22Rv1 (cell line): ENCODE results near the gene KRT73.

Experiments used
- ZFX ChIP-seq: fragments of 450-650 bp; IDR thresholded peaks from 2 replicates; pipeline ENCODE4 v1.6.1; 2017; ENCODE audit warnings: antibody characterized with exemption, borderline replicate concordance
- TF ChIP-seq, protein P1 (sequence below): fragments of 450-650 bp; IDR thresholded peaks from 2 replicates; pipeline ENCODE4 v1.5.1; 2017; ENCODE audit warnings: mild to moderate bottlenecking

GRCh38 chr12:52561880-52562449, 56.4 kb downstream of the KRT73 start:
- TF ChIP-seq, protein P1, sequence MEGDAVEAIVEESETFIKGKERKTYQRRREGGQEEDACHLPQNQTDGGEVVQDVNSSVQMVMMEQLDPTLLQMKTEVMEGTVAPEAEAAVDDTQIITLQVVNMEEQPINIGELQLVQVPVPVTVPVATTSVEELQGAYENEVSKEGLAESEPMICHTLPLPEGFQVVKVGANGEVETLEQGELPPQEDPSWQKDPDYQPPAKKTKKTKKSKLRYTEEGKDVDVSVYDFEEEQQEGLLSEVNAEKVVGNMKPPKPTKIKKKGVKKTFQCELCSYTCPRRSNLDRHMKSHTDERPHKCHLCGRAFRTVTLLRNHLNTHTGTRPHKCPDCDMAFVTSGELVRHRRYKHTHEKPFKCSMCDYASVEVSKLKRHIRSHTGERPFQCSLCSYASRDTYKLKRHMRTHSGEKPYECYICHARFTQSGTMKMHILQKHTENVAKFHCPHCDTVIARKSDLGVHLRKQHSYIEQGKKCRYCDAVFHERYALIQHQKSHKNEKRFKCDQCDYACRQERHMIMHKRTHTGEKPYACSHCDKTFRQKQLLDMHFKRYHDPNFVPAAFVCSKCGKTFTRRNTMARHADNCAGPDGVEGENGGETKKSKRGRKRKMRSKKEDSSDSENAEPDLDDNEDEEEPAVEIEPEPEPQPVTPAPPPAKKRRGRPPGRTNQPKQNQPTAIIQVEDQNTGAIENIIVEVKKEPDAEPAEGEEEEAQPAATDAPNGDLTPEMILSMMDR, result peak; percentile 39
- TF ChIP-seq ZFX, result no peak
